Psoas muscle (tissue), 8 donors: ENCODE results near the gene ZNF263. TPM values are rescaled to one million over a fixed set of nuclear protein-coding genes. Genes with fewer than 3 reads are reported as not detected.
A peak's percentile ranks its signal among the peaks of the same experiment; 100 is the strongest.

Source experiments
- ATAC-seq, 4 donors: fragments of 200-7000 bp; cut with Tn5 transposase; one replicate each; pipeline ENCODE4 v1.9.1; 2020; ENCODE audit warnings: moderate library complexity in 3 of 4, mild to moderate bottlenecking in 2 of 4
- DNase-seq, 2 donors: peaks; one replicate each; pipeline ENCODE4 v3.0.0-alpha.2; 2020
- H3K27ac ChIP-seq: fragments of 200-600 bp; one replicate; pipeline ENCODE4 v1.8.0; 2022
- H3K27me3 ChIP-seq, 3 donors: fragments of 200-600 bp in 1 of 3; one replicate each; pipeline versions ENCODE4 v1.6.1 to v1.8.0; 2013 to 2022; ENCODE audit warnings: low read length in 2 of 3, mild to moderate bottlenecking in 2 of 3, moderate library complexity in 1 of 3; ENCODE audit not compliant: insufficient read depth in 3 of 3
- H3K36me3 ChIP-seq, 2 donors: fragments of 200-600 bp in 1 of 2; one replicate each; pipeline versions ENCODE4 v1.6.1 to v1.8.0; 2013 to 2022; ENCODE audit warnings: low read depth in 1 of 2, mild to moderate bottlenecking in 1 of 2, moderate library complexity in 1 of 2; ENCODE audit not compliant: insufficient read depth in 1 of 2
- H3K4me1 ChIP-seq: fragments of 200-600 bp; one replicate; pipeline ENCODE4 v1.8.0; 2022
- H3K4me3 ChIP-seq: fragments of 200-600 bp; one replicate; pipeline ENCODE4 v1.8.0; 2022; ENCODE audit warnings: mild to moderate bottlenecking
- H3K9me3 ChIP-seq: fragments of 200-600 bp; one replicate; pipeline ENCODE4 v1.8.0; 2022
- WGBS, 3 donors: extraction: QIAGEN DNeasy Blood & Tissue Kit; methylation state at CpG; one replicate each; pipeline versions ENCODE4 v1.1.6 to v1.1.7; 2013; 5-methylcytosine and 5-hydroxymethylcytosine counted together
- intact Hi-C, 2 donors: fragments of 100-400 bp; cut with DNase I; formaldehyde crosslinking; loops; one replicate each; pipeline versions ENCODE4 v1.11.0 to v1.14.2; 2022
- polyA plus RNA-seq, 3 donors: library from polyadenylated mRNA; stranded (reverse); fragments of 200-250 nt; gene quantifications; one replicate each; pipeline ENCODE4 v1.2.3, GENCODE V29; 2013
- total RNA-seq, 4 donors: library from RNA; stranded (reverse); fragmentation: NEBNext Ultra II Directional in 2 of 4; extraction: Animal tissue kit (Norgen Biotek cat#: 25700) in 2 of 4; gene quantifications; one replicate each; pipeline versions ENCODE4 v1.2.1 to v1.2.4, GENCODE V29; 2021 to 2023
- TF ChIP-seq, protein P1 (sequence below): fragments of 200-600 bp; IDR thresholded peaks from one replicate; pipeline ENCODE4 v1.8.0; 2022; ENCODE audit warnings: antibody characterized with exemption
- donor health status: healthy with polysubstance abuse.
- donor health status: DM: no; HTN: no; CAD: no; lungs with moderate emphysema.
- donor health status: Bipolar disorder and iron deficiency.
- donor health status: healthy.
- donor health status: DM: yes; HTN: yes; CAD: no.
- donor health status: DM: no; HTN: no; CAD: no.
- donor health status: DM: no; HTN: no; CAD: no.
- donor health status: DM: yes; HTN: yes; CAD: no.

ZNF263 gene
- total and polyA plus RNA-seq, 7 donors = 6.1 to 23.9 (median 11.8) TPM

- peaks cover 10% of the 10 kb centered on the region for H3K4me1 ChIP-seq
- intact Hi-C loops = loop anchor here (1.0 to 2.0 kb wide), 6 partner anchors 22 to 195 kb away; partner anchors contain the start of genes ZNF263 (in 2 of the 2), CLUAP1 (in 1 of the 2), ZNF174 (in 1 of the 2) and ZSCAN32 (in 1 of the 2)
- peaks cover 58% of the 10 kb centered on the region for H3K9me3 ChIP-seq
- peak within 1 kb of the TSS; percentile 97 for H3K27ac ChIP-seq
- WGBS, 3 donors = 0 to 1% (median 1%) methylated on average over 81 to 103 of the region's 103 CpGs
- H3K4me3 ChIP-seq = peak within 1 kb of the TSS; percentile 97
- DNase-seq (peak; percentile 88 to 93), ATAC-seq (peak; percentile 99 to 100 (median 99))
- no peaks in the 10 kb centered on the region for H3K27me3 ChIP-seq
- TF ChIP-seq, protein P1, sequence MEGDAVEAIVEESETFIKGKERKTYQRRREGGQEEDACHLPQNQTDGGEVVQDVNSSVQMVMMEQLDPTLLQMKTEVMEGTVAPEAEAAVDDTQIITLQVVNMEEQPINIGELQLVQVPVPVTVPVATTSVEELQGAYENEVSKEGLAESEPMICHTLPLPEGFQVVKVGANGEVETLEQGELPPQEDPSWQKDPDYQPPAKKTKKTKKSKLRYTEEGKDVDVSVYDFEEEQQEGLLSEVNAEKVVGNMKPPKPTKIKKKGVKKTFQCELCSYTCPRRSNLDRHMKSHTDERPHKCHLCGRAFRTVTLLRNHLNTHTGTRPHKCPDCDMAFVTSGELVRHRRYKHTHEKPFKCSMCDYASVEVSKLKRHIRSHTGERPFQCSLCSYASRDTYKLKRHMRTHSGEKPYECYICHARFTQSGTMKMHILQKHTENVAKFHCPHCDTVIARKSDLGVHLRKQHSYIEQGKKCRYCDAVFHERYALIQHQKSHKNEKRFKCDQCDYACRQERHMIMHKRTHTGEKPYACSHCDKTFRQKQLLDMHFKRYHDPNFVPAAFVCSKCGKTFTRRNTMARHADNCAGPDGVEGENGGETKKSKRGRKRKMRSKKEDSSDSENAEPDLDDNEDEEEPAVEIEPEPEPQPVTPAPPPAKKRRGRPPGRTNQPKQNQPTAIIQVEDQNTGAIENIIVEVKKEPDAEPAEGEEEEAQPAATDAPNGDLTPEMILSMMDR = peak; percentile 13
- peaks cover 29 to 43% of the 10 kb centered on the region in 2 donors for H3K36me3 ChIP-seq
Observed at GRCh38 chr16:3305109-3306068, 22.1 kb downstream of the ZNF263 start, which contains the start of the genes TIGD7 and ZNF75A. TSS of gene TIGD7 (minus strand) at chr16:3305430. CDS start at chr16:3300614, 4,816 bp downstream. TSS of gene ZNF75A (plus strand) at chr16:3305497. CDS start at chr16:3308429, 2,932 bp downstream.

GRCh38 chr16:3306078-3306477 lies 22.8 kb downstream of the ZNF263 start:
- Histone ChIP-seq H3K36me3 (peaks cover 25 to 36% of the 10 kb centered on the region in 2 donors), H3K9me3 (peaks cover 65% of the 10 kb centered on the region), H3K27ac (peak overlapping the region; percentile 97), H3K4me1 (peaks cover 10% of the 10 kb centered on the region), H3K27me3 (no peaks in the 10 kb centered on the region), H3K4me3 (peak overlapping the region; percentile 97)
- TF ChIP-seq, protein P1 = no peak
- intact Hi-C loops = loop anchor here in 1 of 2 donors (2.0 kb wide), 1 partner anchor 75 kb away; no protein-coding TSS in a partner anchor
- ATAC-seq = no peak
- 54 to 58% (median 57%) methylated on average over 11 of the region's 11 CpGs for WGBS, 3 donors
- DNase-seq = no peak

DNA sequence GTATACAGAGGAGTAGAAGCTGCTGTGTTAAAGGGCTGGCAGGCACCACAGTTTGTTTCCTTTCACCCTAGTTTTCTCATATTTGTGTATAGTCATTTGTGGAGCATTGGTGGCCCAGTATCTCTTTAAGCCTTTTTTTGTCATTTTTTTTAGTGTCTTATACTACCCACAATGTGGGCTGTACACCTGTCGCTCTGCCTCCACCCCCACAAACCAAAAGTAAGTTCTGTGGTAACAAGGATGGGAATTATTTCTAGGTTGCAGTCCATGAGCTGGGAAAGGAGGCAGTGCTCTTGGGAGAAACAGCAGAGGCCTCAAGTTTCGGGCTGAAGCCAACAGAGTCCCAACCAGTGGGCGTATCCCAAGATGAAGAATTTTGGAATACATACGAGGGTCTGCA lies 28.2 kb downstream of the ZNF263 start:
- no peak overlapping the region for H3K4me3 ChIP-seq
- intact Hi-C loops = no loop called here
- ATAC-seq (no peak), DNase-seq (no peak)
- TF ChIP-seq, protein P1 = no peak
- peaks cover 85% of the 10 kb centered on the region for H3K9me3 ChIP-seq
- H3K27ac ChIP-seq = no peak overlapping the region
- peaks cover 53 to 61% of the 10 kb centered on the region in 2 donors for H3K36me3 ChIP-seq
- H3K4me1 ChIP-seq = peaks cover 5% of the 10 kb centered on the region
- WGBS, 3 donors = 94 to 99% (median 97%) methylated on average over 4 of the region's 4 CpGs
- no peaks in the 10 kb centered on the region for H3K27me3 ChIP-seq

- intact Hi-C loops = no loop called here
- 96 to 99% (median 97%) methylated on average over 3 of the region's 3 CpGs for WGBS, 3 donors
- Histone ChIP-seq H3K27ac (no peak overlapping the region), H3K27me3 (no peaks in the 10 kb centered on the region), H3K4me1 (no peaks in the 10 kb centered on the region), H3K4me3 (no peak overlapping the region), H3K9me3 (peaks cover 93% of the 10 kb centered on the region), H3K36me3 (peaks cover 52 to 61% of the 10 kb centered on the region in 2 donors)
- TF ChIP-seq, protein P1 = no peak
- DNase-seq (no peak), ATAC-seq (no peak)
Observed at GRCh38 chr16:3317315-3317999, 34.2 kb downstream of the ZNF263 start.
